ENCODE data around the gene RPS10.
"Not testable (repeated sequence)": the region's sequence is repeated elsewhere in the genome, so short reads cannot be mapped to it uniquely, and the experiment has no call there.

Gene RPS10

GRCh38 chr6:34391786-34392496, 33.9 kb downstream of the RPS10 start:
- peak; percentile 39 for DNase-seq

GRCh38 chr6:34391473-34391785, 34.4 kb downstream of the RPS10 start:
- no peak for DNase-seq

- DNase-seq: no peak
Observed at GRCh38 chr6:34390531-34391472, 35.1 kb downstream of the RPS10 start.

- no peak for DNase-seq
Observed at GRCh38 chr6:34389034-34389433, 36.8 kb downstream of the RPS10 start.

GRCh38 chr6:34388421-34388820, 37.4 kb downstream of the RPS10 start:
- DNase-seq: no peak

- no peak for DNase-seq
Observed at GRCh38 chr6:34386316-34387137, 39.3 kb downstream of the RPS10 start.

- DNase-seq: no peak
Observed at GRCh38 chr6:34385793-34386195, 40.1 kb downstream of the RPS10 start.

- DNase-seq: no peak
Observed at GRCh38 chr6:34384321-34385153, 41.3 kb downstream of the RPS10 start.

- DNase-seq: no peak
Observed at GRCh38 chr6:34383656-34384320, 42.1 kb downstream of the RPS10 start.

GRCh38 chr6:34383161-34383631, 42.7 kb downstream of the RPS10 start:
- no peak for DNase-seq

GRCh38 chr6:34381081-34381480, 44.8 kb downstream of the RPS10 start:
- no peak for DNase-seq

GRCh38 chr6:34378470-34378869, 47.4 kb downstream of the RPS10 start:
- DNase-seq: no peak

GRCh38 chr6:34377984-34378383, 47.9 kb downstream of the RPS10 start:
- DNase-seq: no peak

- not testable (repeated sequence) for DNase-seq
Observed at GRCh38 chr6:34377571-34377970, 48.3 kb downstream of the RPS10 start.

GRCh38 chr6:34375833-34376232, 50.0 kb downstream of the RPS10 start:
- DNase-seq: no peak

GRCh38 chr6:34374508-34374907, 51.4 kb downstream of the RPS10 start:
- no peak for DNase-seq

GRCh38 chr6:34374069-34374468, 51.8 kb downstream of the RPS10 start:
- no peak for DNase-seq

- no peak for DNase-seq
Observed at GRCh38 chr6:34373511-34373910, 52.4 kb downstream of the RPS10 start.

- DNase-seq: not testable (repeated sequence)
Observed at GRCh38 chr6:34371865-34372264, 54.0 kb downstream of the RPS10 start.

- no peak for DNase-seq
Observed at GRCh38 chr6:34370361-34370760, 55.5 kb downstream of the RPS10 start.

- no peak for DNase-seq
Observed at GRCh38 chr6:34369385-34369784, 56.5 kb downstream of the RPS10 start.
